ENCODE measurements around the gene KCNK2.
"Not testable (repeated sequence)": the region's sequence is repeated elsewhere in the genome, so short reads cannot be mapped to it uniquely, and the experiment has no call there.

KCNK2 gene

GRCh38 chr1:215163144-215163543 lies 80.6 kb downstream of the KCNK2 start:
- not testable (repeated sequence) for DNase-seq

GRCh38 chr1:215166886-215167285 lies 84.3 kb downstream of the KCNK2 start:
- DNase-seq, result peak; percentile 30

DNA sequence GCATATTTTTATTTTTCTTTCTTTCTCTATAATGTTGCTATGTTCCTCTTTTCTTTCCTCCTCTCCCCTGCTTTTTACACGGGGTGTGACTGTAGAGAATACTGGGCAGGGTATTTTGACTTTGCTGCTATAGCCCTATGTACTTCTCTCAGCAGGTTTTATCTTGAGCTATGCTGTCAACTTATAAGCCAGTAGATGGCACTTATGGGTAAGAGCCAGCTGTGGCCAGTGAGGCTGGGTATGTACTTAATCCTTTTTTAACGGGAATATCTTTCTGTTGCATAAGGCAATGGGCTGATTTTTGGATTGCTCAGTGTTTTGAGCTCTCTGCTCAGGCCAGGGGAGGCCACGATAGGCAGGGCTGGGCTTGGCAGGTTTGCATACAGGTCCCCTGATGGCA lies 99.0 kb downstream of the KCNK2 start:
- no peak for DNase-seq

DNA sequence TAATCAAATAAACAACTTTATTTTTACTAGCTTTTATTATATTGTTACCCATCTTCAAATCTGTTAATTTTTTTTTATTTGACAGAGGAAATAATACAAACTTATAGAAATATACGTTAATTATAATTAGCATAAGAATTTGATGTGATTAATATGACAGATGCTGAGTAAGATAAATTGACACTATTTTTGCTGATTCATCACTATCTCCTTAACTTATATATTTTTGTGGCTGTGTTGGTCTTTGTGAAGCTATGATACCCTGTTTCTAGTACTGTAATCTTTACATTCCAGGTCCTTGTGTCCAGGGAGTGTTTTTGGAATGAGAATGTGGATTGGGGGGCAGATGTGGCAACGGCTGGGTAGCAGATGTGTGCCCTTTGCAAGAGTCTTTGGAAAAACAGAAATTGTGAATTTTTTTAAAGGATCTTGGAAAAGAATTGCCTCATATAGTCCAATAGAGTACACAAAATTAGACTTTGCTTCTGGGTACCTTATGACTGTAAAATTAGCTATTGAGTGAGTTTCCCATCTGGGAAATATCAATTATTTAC lies 102.6 kb downstream of the KCNK2 start:
- no peak for DNase-seq

DNA sequence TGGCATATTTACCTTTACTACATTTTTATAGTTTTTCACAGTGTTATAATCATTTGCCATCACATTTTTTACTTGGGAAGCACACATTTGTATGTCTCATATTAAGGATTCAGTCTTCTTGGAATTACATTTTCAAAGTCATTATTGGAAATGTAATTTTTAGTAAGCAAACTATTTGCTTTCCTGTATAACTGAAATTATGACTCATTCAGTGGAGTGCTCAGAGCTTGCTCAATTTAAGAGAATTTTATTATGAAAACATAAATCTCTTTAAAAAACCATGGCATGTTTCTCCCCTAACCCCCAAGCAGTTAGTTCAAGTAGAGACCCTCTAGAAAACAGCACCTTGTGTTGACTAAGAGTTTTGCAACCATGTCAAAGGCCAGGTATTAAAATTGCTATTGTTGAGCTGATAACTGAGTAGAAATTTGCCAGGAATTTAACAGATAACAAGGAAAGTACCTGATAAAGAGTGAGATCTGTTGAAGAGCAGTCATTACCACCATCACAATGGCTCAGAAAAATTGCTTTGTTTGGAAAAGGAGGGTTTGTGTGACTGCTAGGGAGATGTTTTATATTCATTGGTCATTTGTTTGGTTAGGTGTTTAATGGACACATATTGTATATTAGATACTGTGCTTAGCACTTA lies 105.9 kb downstream of the KCNK2 start:
- DNase-seq, result no peak

DNA sequence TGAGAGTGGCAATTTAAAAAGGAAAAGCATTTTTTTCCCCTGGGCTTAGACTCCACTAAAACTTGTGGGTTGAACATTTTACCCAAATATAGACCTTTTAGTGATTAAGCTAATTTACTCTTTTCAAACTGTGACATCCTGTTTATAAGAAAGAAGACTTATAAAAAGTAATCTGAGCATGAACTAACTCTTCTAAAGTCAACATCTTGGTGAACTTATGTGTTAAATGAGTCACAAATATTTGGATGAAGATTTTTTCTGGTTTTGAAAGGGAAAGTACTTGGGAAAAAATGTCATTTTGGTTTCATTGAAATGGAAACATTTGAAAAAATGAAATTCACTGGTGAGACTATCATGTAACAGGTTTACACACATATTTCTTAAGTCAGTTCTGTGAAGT lies 109.8 kb downstream of the KCNK2 start:
- peak; percentile 89 for DNase-seq

DNA sequence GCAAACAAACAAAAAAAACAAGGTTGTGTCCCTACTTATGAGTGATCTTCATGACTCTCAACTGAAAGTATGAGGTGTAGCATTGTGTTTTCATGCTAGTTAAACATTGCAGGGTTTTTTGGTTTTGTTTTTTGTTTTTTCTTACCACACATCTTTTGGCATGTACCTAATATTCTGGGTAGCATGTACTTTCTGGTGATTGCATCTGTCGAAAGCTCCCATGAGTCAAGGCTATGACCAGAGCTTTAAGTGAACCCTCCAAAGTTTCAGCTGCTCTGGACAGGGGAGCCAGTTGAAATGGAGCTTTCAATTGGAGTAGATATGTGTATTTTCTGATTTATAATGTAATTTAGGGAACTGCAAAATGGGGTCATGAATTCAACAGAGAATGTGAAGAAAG lies 115.5 kb downstream of the KCNK2 start:
- no peak for DNase-seq

DNA sequence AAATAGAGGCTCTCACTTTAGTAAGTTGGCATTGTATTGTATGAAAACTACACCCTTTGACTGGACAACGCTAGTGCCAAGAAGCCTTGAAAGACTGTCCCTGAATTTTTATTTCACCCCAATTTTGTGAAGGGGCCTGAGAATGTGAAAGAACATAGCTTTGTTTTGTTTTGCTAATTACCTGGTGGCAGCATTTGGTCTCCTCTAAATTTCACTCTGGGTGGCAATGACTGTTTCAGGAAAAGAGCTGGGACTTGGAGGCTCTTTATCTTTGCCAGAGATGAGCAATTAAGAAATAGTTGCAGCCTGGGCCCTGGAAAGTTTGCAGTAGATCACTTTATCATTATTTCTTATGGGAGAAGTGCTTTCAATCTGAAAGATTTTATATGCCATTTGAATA lies 117.6 kb downstream of the KCNK2 start:
- no peak for DNase-seq

- DNase-seq, result peak; percentile 64
These were observed 118.7 kb downstream of the KCNK2 start for GRCh38 chr1:215201283-215201682.

DNA sequence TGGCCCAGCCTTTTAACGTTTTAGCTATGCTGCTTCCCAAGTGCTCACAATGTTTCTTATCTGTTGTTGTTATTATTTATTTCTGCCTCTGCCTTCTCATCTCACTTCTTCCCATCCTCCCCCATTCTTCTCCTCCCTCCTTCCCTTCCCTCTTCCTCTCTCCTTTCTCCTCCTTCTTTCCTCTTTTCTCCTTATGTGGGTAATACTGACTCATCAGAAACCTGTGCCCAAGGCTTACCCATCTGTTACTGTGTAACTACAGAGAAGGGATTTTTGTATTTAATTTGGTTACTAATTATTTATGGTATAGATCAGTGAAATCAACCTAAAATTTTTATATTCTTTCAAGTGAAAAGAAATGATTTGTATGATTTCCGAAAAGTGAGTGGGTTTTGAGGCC lies 120.3 kb downstream of the KCNK2 start:
- no peak for DNase-seq

DNA sequence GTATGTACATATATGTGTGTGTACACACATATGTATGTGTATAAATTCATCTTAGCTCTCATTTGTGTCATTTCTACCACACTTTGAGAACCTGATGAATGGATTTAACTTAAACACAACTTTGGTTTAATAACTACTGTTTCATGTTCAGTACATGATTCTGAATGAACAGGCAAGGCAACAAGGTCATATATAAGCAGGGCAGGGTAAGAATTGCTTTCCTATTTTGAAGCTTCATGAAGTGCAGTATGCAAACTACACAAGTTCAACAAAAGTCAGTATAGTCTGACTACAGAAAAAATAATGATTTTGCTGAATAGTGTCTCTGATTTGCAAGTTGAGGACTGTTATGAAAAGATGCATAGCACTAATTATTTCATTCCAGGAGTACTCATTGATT lies 127.6 kb downstream of the KCNK2 start:
- DNase-seq, result no peak

- no peak for DNase-seq
These were observed 133.3 kb downstream of the KCNK2 start for GRCh38 chr1:215215846-215216245.

DNA sequence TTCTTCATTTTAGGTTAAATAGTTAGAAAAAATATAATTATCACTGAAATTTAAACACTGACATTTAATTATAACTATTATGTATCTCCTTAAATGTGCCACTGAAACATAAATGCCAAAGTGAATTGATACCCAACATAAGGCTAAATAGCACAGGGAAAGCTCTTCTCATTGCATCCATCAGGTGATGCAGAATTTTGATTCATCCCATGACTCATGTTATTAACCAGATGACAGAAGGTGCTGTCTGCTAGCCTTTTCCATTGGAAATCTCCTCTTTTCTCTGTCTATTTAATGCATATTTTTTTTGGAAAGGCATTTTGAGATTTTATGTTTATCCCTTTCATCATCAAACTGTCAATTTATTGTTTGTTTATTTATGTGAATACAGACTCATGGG lies 136.8 kb downstream of the KCNK2 start:
- DNase-seq, result no peak

- no peak for DNase-seq
These were observed 137.8 kb downstream of the KCNK2 start for GRCh38 chr1:215220346-215220745.

- DNase-seq, result peak; percentile 40
These were observed 144.2 kb downstream of the KCNK2 start for GRCh38 chr1:215226757-215227156.

DNA sequence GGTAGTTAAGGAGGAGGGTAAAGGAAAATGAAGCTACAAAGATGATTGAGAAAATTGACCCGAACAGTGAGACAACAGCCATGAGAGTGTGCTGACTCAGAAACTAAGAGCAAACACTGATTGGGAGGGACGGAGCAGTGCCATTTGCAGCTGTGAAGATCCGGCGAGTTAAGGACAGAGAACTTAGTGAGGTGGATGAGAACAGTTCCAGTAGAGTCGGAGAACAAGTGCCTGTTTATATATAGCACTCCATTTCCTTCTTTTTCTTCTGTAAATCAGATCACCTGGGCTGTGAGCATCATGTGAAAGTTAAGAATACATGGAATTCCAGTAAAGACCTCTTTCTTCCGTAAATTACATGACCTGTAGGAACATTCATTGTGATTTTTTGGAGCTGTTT lies 145.7 kb downstream of the KCNK2 start:
- DNase-seq, result no peak

DNA sequence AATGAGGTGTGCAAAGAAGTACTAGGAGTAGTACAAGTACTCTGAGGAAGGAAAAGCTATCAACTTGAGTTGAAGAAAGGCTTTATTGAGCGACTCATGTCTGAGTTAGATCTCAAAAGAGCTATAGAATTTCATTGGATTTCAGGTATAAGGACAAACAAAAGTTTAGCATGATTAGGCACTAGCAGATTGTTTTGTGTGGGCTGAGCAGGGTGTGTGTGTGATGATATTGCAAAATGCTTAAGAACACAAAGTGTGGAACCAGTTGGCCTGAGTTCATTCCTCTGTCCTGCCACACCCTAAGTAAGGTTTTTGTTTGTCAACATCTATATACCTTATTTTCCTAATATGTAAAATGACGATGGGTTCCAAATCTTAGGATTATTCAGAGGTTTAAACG lies 158.9 kb downstream of the KCNK2 start:
- no peak for DNase-seq

- peak; percentile 32 for DNase-seq
These were observed 161.0 kb downstream of the KCNK2 start for GRCh38 chr1:215243345-215244054.

- no peak for DNase-seq
These were observed 168.4 kb downstream of the KCNK2 start for GRCh38 chr1:215250913-215251312.

GRCh38 chr1:215251428-215251827 lies 168.9 kb downstream of the KCNK2 start:
- DNase-seq, result no peak

DNA sequence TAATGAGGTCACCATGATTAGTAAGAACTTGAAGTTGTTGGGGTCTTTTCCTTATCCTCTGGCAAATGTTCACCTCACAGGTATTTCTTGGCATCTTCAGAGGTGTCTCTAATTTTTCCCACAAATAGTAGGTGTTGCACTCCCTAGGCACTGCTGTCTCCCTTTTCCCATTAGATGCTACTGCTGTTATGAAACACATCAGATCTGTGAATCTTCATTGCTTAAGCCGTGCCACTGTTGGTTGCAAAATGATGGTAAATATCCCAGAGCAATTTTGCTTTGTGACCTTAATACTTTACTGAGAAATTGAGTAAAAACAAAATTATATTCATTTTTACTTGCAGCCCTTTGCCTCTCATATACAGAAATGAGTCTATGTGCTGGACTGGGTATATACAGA lies 169.6 kb downstream of the KCNK2 start:
- DNase-seq, result no peak

DNA sequence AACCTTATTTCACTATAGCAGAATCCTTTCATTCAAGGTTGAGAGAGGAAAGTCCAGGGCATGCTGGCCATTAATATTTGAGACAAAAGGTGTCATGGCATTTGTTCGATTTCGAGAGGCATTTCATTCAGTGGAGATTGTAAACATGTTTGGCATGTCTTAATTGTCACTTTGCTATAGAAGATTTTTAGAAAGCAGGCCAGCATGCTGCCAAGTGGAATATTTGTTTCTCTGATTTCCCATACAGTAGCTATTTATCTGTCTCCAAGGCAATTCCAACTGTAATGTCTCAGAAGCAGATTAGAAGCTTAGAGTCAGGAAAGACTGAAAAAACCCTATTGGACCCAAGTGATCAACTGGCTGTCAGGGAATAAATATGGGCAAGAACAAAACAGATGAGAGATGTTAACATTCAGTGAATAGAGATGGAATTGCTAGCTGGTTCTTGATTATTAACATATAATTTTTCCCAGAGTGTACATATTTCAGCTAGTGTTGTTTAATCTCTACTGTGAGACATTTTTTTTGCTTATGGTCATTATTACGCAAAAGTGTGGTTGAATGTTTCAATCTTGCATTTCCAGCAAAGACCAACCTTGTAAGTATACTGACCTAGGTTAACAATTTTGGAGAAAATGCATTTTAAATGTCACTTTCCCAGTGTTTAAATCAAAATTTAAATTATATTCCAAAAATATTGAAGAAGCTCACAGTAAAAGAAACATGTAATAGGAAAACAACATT lies 174.6 kb downstream of the KCNK2 start:
- peak; percentile 40 for DNase-seq

DNA sequence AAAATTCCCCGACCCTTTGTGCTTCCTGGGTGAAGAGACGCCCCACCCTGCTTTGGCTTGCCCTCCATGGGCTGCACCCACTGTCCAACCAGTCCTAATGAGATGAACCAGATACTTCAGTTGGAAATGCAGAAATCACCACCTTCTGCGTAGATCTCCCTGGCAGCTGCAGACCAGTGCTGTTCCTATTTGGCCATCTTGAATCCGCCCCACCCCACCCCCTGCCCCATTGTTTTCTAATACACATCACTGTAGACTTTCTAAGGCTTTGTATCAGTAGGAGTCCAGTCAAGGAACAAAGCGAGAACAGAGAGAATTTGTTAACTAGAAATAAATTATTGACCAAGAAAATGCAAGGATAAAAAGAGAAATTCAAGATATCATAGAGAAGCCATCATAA lies 178.2 kb downstream of the KCNK2 start:
- DNase-seq, result no peak

DNA sequence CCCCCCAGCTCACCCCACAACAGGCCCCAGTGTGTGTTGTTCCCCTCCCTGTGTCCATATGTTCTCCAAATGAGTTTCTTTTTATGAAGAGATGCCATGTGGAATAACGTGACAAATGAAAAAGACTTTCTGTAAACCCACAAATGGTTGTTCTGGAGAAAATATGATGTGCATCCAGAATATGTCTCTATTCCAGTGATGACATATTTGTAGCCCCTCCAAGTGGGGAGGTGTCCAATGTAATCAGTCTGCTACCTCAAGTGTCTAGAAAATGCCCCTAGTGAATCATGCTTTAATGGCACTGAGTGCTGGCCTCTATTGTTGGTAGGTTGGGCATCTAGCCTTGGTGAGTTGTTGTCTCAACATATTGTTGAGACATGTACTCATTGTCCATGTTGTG lies 179.6 kb downstream of the KCNK2 start:
- no peak for DNase-seq

Measured in fibroblast of skin of right quadriceps (primary cell).